ENCODE results near the gene ZNF281. TPM values are rescaled to one million over a fixed set of nuclear protein-coding genes. Genes with fewer than 3 reads are reported as not detected.

Gene ZNF281
- total RNA-seq, 1 donor from 2014 or later: 36.5 TPM

GRCh38 chr1:200452850-200453552 lies 43.2 kb upstream of the ZNF281 start:
- TF ChIP-seq, protein P1, sequence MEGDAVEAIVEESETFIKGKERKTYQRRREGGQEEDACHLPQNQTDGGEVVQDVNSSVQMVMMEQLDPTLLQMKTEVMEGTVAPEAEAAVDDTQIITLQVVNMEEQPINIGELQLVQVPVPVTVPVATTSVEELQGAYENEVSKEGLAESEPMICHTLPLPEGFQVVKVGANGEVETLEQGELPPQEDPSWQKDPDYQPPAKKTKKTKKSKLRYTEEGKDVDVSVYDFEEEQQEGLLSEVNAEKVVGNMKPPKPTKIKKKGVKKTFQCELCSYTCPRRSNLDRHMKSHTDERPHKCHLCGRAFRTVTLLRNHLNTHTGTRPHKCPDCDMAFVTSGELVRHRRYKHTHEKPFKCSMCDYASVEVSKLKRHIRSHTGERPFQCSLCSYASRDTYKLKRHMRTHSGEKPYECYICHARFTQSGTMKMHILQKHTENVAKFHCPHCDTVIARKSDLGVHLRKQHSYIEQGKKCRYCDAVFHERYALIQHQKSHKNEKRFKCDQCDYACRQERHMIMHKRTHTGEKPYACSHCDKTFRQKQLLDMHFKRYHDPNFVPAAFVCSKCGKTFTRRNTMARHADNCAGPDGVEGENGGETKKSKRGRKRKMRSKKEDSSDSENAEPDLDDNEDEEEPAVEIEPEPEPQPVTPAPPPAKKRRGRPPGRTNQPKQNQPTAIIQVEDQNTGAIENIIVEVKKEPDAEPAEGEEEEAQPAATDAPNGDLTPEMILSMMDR (conservative IDR thresholded peaks at IDR 0.05): no peak
- Mint-ChIP-seq H3K27ac (ENCODE audit: unreplicated experiment) (no peak overlapping the region), H3K4me1 (no peaks in the 10 kb centered on the region), H3K9me3 (no peaks in the 10 kb centered on the region), H3K36me3 (ENCODE audit: low read depth) (no peaks in the 10 kb centered on the region), H3K27me3 (ENCODE audit: low read depth) (no peaks in the 10 kb centered on the region), H3K4me3 (no peak overlapping the region)
- DNase-seq (ENCODE audit: low read depth, low spot score): no peak

GRCh38 chr1:200448034-200448762 lies 38.4 kb upstream of the ZNF281 start:
- Mint-ChIP-seq H3K9me3 (no peaks in the 10 kb centered on the region), H3K27me3 (ENCODE audit: low read depth) (no peaks in the 10 kb centered on the region), H3K4me3 (no peak overlapping the region), H3K4me1 (no peaks in the 10 kb centered on the region), H3K27ac (ENCODE audit: unreplicated experiment) (no peak overlapping the region), H3K36me3 (ENCODE audit: low read depth) (no peaks in the 10 kb centered on the region)
- no peak for DNase-seq (ENCODE audit: low read depth, low spot score)
- TF ChIP-seq, protein P1 (conservative IDR thresholded peaks at IDR 0.05): no peak

DNA sequence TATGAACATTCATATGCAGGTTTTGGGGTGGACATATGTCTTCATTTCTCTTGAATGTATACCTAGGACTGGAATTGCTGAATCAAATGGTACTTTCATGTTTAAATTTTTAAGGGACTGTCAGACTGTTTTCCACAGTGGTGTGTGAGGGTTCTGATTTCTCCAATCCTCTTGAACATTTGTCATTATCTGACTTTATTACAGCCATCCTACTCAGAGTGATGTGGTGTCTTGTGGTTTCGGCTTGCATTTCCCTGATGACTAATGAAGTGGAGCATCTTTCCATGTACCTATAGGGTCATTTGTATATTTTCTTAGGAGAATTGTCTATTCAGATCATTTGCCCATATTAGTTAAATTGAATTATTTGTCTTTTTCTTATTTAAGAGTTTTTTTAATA lies 35.4 kb upstream of the ZNF281 start:
- no peaks in the 10 kb centered on the region for H3K4me1 Mint-ChIP-seq
- H3K27ac Mint-ChIP-seq (ENCODE audit: unreplicated experiment): no peak overlapping the region
- no peaks in the 10 kb centered on the region for H3K9me3 Mint-ChIP-seq
- H3K4me3 Mint-ChIP-seq: no peak overlapping the region
- no peaks in the 10 kb centered on the region for H3K36me3 Mint-ChIP-seq (ENCODE audit: low read depth)
- TF ChIP-seq, protein P1 (conservative IDR thresholded peaks at IDR 0.05): no peak
- no peaks in the 10 kb centered on the region for H3K27me3 Mint-ChIP-seq (ENCODE audit: low read depth)
- no peak for DNase-seq (ENCODE audit: low read depth, low spot score)

DNA sequence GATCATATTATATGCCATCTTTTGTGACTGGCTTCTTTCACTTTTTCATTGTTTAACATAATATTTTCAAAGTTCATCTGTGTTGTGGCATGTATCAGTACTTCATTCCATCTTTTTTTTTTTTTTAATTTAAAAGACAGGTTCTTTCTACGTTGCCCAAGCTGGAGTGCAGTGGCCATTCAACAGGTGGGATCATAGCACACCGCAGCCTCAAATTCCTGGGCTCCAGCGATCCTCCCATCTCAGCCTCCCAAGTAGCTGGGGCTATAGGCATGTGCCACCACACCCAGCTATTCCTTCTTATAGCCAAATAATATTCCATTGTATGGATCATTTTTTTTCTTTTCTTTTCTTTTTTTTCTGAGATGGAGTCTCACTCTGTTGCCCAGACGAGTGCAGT lies 34.6 kb upstream of the ZNF281 start:
- H3K4me1 Mint-ChIP-seq: no peaks in the 10 kb centered on the region
- no peaks in the 10 kb centered on the region for H3K9me3 Mint-ChIP-seq
- no peaks in the 10 kb centered on the region for H3K36me3 Mint-ChIP-seq (ENCODE audit: low read depth)
- no peak overlapping the region for H3K4me3 Mint-ChIP-seq
- H3K27ac Mint-ChIP-seq (ENCODE audit: unreplicated experiment): no peak overlapping the region
- TF ChIP-seq, protein P1 (conservative IDR thresholded peaks at IDR 0.05): no peak
- no peak for DNase-seq (ENCODE audit: low read depth, low spot score)
- no peaks in the 10 kb centered on the region for H3K27me3 Mint-ChIP-seq (ENCODE audit: low read depth)

- DNase-seq (ENCODE audit: low read depth, low spot score): no peak
- Mint-ChIP-seq H3K27me3 (ENCODE audit: low read depth) (no peaks in the 10 kb centered on the region), H3K27ac (ENCODE audit: unreplicated experiment) (no peak overlapping the region), H3K4me3 (no peak overlapping the region), H3K36me3 (ENCODE audit: low read depth) (no peaks in the 10 kb centered on the region), H3K4me1 (no peaks in the 10 kb centered on the region), H3K9me3 (no peaks in the 10 kb centered on the region)
- TF ChIP-seq, protein P1 (conservative IDR thresholded peaks at IDR 0.05): no peak
Measured at GRCh38 chr1:200443860-200444259, 34.0 kb upstream of the ZNF281 start.
